GM18873 (cell line): ENCODE measurements around the gene EBF4.

ENCODE experiments used
- ATAC-seq: cut with Tn5 transposase; IDR thresholded peaks from one replicate; pipeline ENCODE4 v1.9.1; 2021; ENCODE audit warnings: mild to moderate bottlenecking, moderate library complexity, moderate number of reproducible peaks; ENCODE audit not compliant: unreplicated experiment, low FRiP score

EBF4 gene

GRCh38 chr20:2692036-2692885, at the start of gene EBF4:
EBF4 (plus strand) TSS chr20:2692780; CDS start chr20:2693646, 866 bp downstream.
- no peak for ATAC-seq

- no peak for ATAC-seq
Measured at GRCh38 chr20:2643708-2644107, 48.9 kb upstream of the EBF4 start.

GRCh38 chr20:2651772-2652723, 40.5 kb upstream of the EBF4 start, which contains the start of gene NOP56:
NOP56 (plus strand) TSS chr20:2652632; CDS start chr20:2652661, 29 bp downstream.
- ATAC-seq: peak; percentile 65

- ATAC-seq: peak; percentile 35
Measured at GRCh38 chr20:2652724-2653555, 39.6 kb upstream of the EBF4 start.

- ATAC-seq: no peak
Measured at GRCh38 chr20:2653556-2654383, 38.8 kb upstream of the EBF4 start.

GRCh38 chr20:2654384-2654822, 38.2 kb upstream of the EBF4 start:
- ATAC-seq: no peak

GRCh38 chr20:2654831-2655230, 37.7 kb upstream of the EBF4 start:
- ATAC-seq: no peak

GRCh38 chr20:2655331-2656116, 37.1 kb upstream of the EBF4 start:
- no peak for ATAC-seq

- ATAC-seq: no peak
Measured at GRCh38 chr20:2656471-2657117, 36.0 kb upstream of the EBF4 start.

GRCh38 chr20:2657241-2657640, 35.3 kb upstream of the EBF4 start:
- ATAC-seq: no peak

GRCh38 chr20:2657674-2658073, 34.9 kb upstream of the EBF4 start:
- ATAC-seq: no peak

- no peak for ATAC-seq
Measured at GRCh38 chr20:2658414-2659354, 33.9 kb upstream of the EBF4 start.

- ATAC-seq: no peak
Measured at GRCh38 chr20:2659547-2659946, 33.0 kb upstream of the EBF4 start.

GRCh38 chr20:2663364-2663886, 29.2 kb upstream of the EBF4 start:
- ATAC-seq: no peak

- ATAC-seq: peak; percentile 80
Measured at GRCh38 chr20:2663887-2664719, 28.5 kb upstream of the EBF4 start, which contains the start of gene IDH3B. IDH3B (minus strand) TSS chr20:2664216; CDS start chr20:2664188, 28 bp downstream.

GRCh38 chr20:2671977-2672376, 20.6 kb upstream of the EBF4 start:
- no peak for ATAC-seq
